Prostate gland (tissue), 2 donors: ENCODE measurements around the gene MIB2. TPM values are rescaled to one million over a fixed set of nuclear protein-coding genes. Genes with fewer than 3 reads are reported as not detected.

Source experiments
- DNase-seq: peaks from one replicate; pipeline ENCODE4 v3.0.0-alpha.2; 2019; ENCODE audit warnings: low spot score
- H3K27ac ChIP-seq, 2 donors: fragments of 200-600 bp; sonication (generic); 2 replicates each; pipeline ENCODE4 v1.5.1; 2017 to 2019
- H3K27me3 ChIP-seq: fragments of 200-600 bp; sonication (generic); replicated peaks from 2 replicates; pipeline ENCODE4 v1.5.1; 2019; ENCODE audit not compliant: insufficient read depth
- H3K36me3 ChIP-seq, 2 donors: fragments of 200-600 bp; sonication (generic); 1 replicate in 1 of 2; 2 replicates in 1 of 2; pipeline versions ENCODE4 v1.5.1 to v1.8.1; 2017 to 2019
- H3K4me1 ChIP-seq: fragments of 200-600 bp; sonication (generic); replicated peaks from 2 replicates; pipeline ENCODE4 v1.5.1; 2019
- H3K4me3 ChIP-seq, 2 donors: fragments of 200-600 bp; sonication (generic); 2 replicates each; pipeline ENCODE4 v1.5.1; 2017 to 2019
- H3K9me3 ChIP-seq: fragments of 200-600 bp; sonication (generic); 2 replicates; pipeline ENCODE4 v1.5.1; 2017
- POLR2A ChIP-seq: fragments of 450-650 bp; IDR thresholded peaks from one replicate; pipeline ENCODE4 v1.6.1; 2016; ENCODE audit warnings: antibody characterized with exemption, mild to moderate bottlenecking
- POLR2AphosphoS5 ChIP-seq: sonication (generic); formaldehyde crosslinking; IDR thresholded peaks from one replicate; pipeline ENCODE4 v1.6.1; 2017; ENCODE audit warnings: antibody characterized with exemption
- WGBS: methylation state at CpG from one replicate; pipeline ENCODE4 v1.1.5; 2018; 5-methylcytosine and 5-hydroxymethylcytosine counted together
- intact Hi-C: fragments of 100-400 bp; cut with DNase I; formaldehyde crosslinking; loops from one replicate; pipeline ENCODE4 v1.14.2; 2022
- total RNA-seq, 2 donors: library from RNA; depleted of rRNA; stranded (reverse); fragments of >200 nt; gene quantifications; one replicate each; pipeline ENCODE4 v1.1.0, GENCODE V29; 2016
- TF ChIP-seq, protein P1 (sequence below), 4 experiments: fragments of 200-600 bp in 2 of 4; fragments of 450-650 bp in 2 of 4; sonication (generic) in 2 of 4; IDR thresholded peaks; 1 replicate in 3 of 4; 2 replicates in 1 of 4; pipeline ENCODE4 v1.5.1; 2016 to 2019; ENCODE audit warnings: antibody characterized with exemption in 4 of 4, mild to moderate bottlenecking in 2 of 4, moderate library complexity in 2 of 4

Gene MIB2
- total RNA-seq, 2 donors from 2014 or later = 60.6 to 152 TPM

DNA sequence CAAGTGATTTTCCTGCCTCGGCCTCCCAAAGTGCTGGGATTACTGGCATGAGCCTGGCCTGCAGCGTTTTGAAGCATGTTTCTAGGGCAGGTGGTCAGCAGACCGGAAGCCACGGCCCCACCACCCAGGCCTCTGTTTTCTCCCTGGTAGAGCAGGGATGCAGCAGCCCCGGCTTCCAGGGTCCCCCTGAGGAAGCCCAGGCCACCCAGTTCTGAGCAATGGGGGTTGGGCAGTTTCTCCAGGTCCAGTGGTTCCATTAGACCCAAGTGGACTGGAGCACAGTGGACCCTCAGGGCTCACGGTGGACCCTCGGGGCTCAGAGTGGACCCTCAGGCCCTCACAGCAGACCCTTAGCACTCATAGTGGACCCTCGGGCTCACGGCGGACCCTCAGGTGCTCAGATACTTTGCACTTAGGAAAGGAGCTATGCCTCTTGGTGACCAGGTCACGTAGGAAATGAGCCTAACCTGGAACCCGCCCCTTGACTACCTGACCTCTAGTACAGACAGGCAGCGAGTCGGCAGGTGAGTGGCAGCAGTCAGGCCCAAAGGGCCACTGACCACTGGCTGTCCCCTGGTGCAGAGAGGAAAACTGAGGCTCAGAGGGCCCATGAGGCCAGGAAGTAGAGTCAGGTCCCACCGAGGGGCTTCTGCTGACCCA lies 10.8 kb upstream of the MIB2 start:
- WGBS = 79% methylated on average over 15 of the region's 15 CpGs
- Histone ChIP-seq H3K27me3 (peaks cover 5% of the 10 kb centered on the region), H3K36me3 (no peaks in the 10 kb centered on the region), H3K4me1 (no peaks in the 10 kb centered on the region), H3K27ac (no peak overlapping the region), H3K9me3 (no peaks in the 10 kb centered on the region), H3K4me3 (no peak overlapping the region)
- no peak for DNase-seq
- intact Hi-C loops = no loop called here
- TF ChIP-seq POLR2AphosphoS5 (no peak), POLR2A (no peak)
- TF ChIP-seq, protein P1, sequence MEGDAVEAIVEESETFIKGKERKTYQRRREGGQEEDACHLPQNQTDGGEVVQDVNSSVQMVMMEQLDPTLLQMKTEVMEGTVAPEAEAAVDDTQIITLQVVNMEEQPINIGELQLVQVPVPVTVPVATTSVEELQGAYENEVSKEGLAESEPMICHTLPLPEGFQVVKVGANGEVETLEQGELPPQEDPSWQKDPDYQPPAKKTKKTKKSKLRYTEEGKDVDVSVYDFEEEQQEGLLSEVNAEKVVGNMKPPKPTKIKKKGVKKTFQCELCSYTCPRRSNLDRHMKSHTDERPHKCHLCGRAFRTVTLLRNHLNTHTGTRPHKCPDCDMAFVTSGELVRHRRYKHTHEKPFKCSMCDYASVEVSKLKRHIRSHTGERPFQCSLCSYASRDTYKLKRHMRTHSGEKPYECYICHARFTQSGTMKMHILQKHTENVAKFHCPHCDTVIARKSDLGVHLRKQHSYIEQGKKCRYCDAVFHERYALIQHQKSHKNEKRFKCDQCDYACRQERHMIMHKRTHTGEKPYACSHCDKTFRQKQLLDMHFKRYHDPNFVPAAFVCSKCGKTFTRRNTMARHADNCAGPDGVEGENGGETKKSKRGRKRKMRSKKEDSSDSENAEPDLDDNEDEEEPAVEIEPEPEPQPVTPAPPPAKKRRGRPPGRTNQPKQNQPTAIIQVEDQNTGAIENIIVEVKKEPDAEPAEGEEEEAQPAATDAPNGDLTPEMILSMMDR (IDR thresholded peaks at IDR 0.05) = no peak

DNA sequence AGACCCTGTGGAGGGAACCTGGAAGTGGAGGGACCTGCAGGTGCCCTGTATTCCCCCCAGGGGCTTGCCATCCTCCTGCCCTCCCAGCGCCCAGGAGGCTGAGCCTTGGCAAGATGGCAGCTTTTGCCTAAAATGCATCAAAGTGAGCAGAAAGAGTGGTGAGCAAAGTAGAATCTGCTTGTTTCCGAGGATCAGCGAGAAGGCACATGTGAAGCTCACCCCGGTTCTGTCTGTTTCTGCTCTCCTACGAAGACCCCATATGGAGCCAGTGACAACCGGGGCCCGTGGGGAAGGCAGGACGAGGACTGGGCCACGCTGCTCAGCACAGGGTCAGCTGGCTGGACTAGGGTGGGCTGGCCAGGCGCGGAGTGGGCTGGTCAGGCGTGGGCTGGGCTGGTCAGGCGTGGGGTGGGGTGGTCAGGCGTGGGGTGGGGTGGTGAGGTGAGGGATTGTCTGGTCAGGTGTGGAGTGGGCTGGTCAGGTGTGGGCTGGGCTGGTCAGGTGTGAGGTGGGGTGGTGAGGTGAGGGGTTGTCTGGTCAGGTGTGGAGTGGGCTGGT lies 10.2 kb upstream of the MIB2 start:
- H3K27ac ChIP-seq = no peak overlapping the region
- DNase-seq = no peak

DNA sequence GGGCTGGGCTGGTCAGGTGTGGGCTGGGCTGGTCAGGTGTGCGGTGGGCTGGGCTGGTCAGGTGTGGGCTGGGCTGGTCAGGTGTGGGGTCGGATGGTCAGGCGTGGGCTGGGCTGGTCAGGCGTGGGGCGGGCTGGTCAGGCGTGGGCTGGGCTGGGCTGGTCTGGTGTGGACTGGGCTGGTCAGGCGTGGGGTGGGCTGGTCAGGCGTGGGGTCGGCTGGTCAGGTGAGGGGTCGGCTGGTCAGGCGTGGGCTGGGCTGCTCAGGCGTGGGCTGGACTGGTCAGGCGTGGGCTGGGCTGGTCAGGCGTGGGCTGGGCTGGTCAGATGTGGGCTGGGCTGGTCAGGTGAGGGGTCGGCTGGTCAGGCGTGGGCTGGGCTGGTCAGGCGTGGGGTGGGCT lies 9.6 kb upstream of the MIB2 start:
- Histone ChIP-seq H3K9me3 (no peaks in the 10 kb centered on the region), H3K4me3 (no peak overlapping the region), H3K27ac (no peak overlapping the region), H3K4me1 (peaks cover 4% of the 10 kb centered on the region), H3K36me3 (no peaks in the 10 kb centered on the region), H3K27me3 (no peaks in the 10 kb centered on the region)
- no peak for TF ChIP-seq POLR2AphosphoS5
- no peak for TF ChIP-seq POLR2A
- TF ChIP-seq, protein P1 (IDR thresholded peaks at IDR 0.05) = no peak
- WGBS = 87% methylated on average over 17 of the region's 17 CpGs
- intact Hi-C loops = no loop called here
- no peak for DNase-seq

More for the DNA sequence above, 10.2 kb upstream of the MIB2 start:
- H3K4me1 ChIP-seq = no peaks in the 10 kb centered on the region
- no peak overlapping the region for H3K4me3 ChIP-seq
- no peak for TF ChIP-seq POLR2A
- TF ChIP-seq, protein P1 (IDR thresholded peaks at IDR 0.05) = no peak
- no peak for TF ChIP-seq POLR2AphosphoS5
- intact Hi-C loops = no loop called here
- no peaks in the 10 kb centered on the region for H3K36me3 ChIP-seq
- H3K9me3 ChIP-seq = no peaks in the 10 kb centered on the region
- H3K27me3 ChIP-seq = peaks cover 5% of the 10 kb centered on the region
- 71% methylated on average over 14 of the region's 14 CpGs for WGBS

DNA sequence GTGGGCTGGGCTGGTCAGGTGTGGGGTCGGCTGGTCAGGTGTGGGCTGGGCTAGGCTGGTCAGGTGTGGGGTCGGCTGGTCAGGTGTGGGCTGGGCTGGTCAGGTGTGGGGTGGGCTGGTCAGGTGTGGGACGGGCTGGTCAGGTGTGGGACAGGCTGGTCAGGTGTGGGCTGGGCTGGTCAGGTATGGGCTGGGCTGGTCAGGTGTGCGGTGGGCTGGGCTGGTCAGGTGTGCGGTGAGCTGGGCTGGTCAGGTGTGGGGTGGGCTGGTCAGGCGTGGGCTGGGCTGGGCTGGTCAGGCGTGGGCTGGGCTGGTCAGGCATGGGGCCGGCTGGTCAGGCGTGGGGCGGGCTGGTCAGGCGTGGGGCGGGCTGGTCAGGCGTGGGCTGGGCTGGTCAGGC lies 9.1 kb upstream of the MIB2 start:
- Histone ChIP-seq H3K9me3 (no peaks in the 10 kb centered on the region), H3K27ac (no peak overlapping the region), H3K27me3 (no peaks in the 10 kb centered on the region), H3K4me1 (peaks cover 5% of the 10 kb centered on the region), H3K4me3 (no peak overlapping the region), H3K36me3 (no peaks in the 10 kb centered on the region)
- no peak for TF ChIP-seq POLR2A
- TF ChIP-seq POLR2AphosphoS5 = no peak
- TF ChIP-seq, protein P1 (IDR thresholded peaks at IDR 0.05) = no peak
- no peak for DNase-seq
- 90% methylated on average over 12 of the region's 13 CpGs for WGBS
- intact Hi-C loops = no loop called here
